CD4-positive, alpha-beta T cell treated with Interleukin-12 subunit alpha and Interleukin-12 subunit beta, for 1 hour (primary cell): ENCODE measurements around the gene NPHP4.
"Not testable (repeated sequence)": the region's sequence is repeated elsewhere in the genome, so short reads cannot be mapped to it uniquely, and the experiment has no call there.

Experiments used
- DNase-seq: peaks from one replicate; pipeline ENCODE4 v3.0.0-alpha.2; 2020

The NPHP4 gene

GRCh38 chr1:5873556-5873955, 118.7 kb downstream of the NPHP4 start:
- no peak for DNase-seq

- DNase-seq, result no peak
Measured at GRCh38 chr1:5872886-5873285, 119.3 kb downstream of the NPHP4 start.

GRCh38 chr1:5868931-5869500, 123.2 kb downstream of the NPHP4 start:
- DNase-seq, result no peak

GRCh38 chr1:5865774-5866173, 126.5 kb downstream of the NPHP4 start:
- no peak for DNase-seq

GRCh38 chr1:5865056-5865455, 127.2 kb downstream of the NPHP4 start:
- DNase-seq, result no peak

GRCh38 chr1:5864256-5864655, 128.0 kb downstream of the NPHP4 start:
- no peak for DNase-seq

GRCh38 chr1:5863238-5863637, 129.0 kb downstream of the NPHP4 start:
- DNase-seq, result no peak

- DNase-seq, result no peak
Measured at GRCh38 chr1:5861871-5862825, 130.1 kb downstream of the NPHP4 start.

- DNase-seq, result no peak
Measured at GRCh38 chr1:5860277-5860676, 131.9 kb downstream of the NPHP4 start.

GRCh38 chr1:5859766-5860165, 132.5 kb downstream of the NPHP4 start:
- DNase-seq, result no peak

GRCh38 chr1:5858844-5859407, 133.3 kb downstream of the NPHP4 start:
- no peak for DNase-seq

GRCh38 chr1:5858246-5858645, 134.0 kb downstream of the NPHP4 start:
- DNase-seq, result no peak

- DNase-seq, result no peak
Measured at GRCh38 chr1:5857508-5858090, 134.6 kb downstream of the NPHP4 start.

GRCh38 chr1:5857011-5857410, 135.2 kb downstream of the NPHP4 start:
- no peak for DNase-seq

GRCh38 chr1:5856246-5856815, 135.9 kb downstream of the NPHP4 start:
- DNase-seq, result no peak

- DNase-seq, result no peak
Measured at GRCh38 chr1:5855196-5855897, 136.9 kb downstream of the NPHP4 start.

GRCh38 chr1:5854754-5855153, 137.5 kb downstream of the NPHP4 start:
- DNase-seq, result no peak

GRCh38 chr1:5853858-5854257, 138.4 kb downstream of the NPHP4 start:
- not testable (repeated sequence) for DNase-seq

- DNase-seq, result no peak
Measured at GRCh38 chr1:5850503-5850902, 141.7 kb downstream of the NPHP4 start.

GRCh38 chr1:5849550-5849949, 142.7 kb downstream of the NPHP4 start:
- no peak for DNase-seq

- DNase-seq, result no peak
Measured at GRCh38 chr1:5847013-5847659, 145.1 kb downstream of the NPHP4 start.

- no peak for DNase-seq
Measured at GRCh38 chr1:5845376-5845775, 146.8 kb downstream of the NPHP4 start.
